CD14-positive monocyte (primary cell): ENCODE measurements around the gene KDM6A. TPM values are rescaled to one million over a fixed set of nuclear protein-coding genes. Genes with fewer than 3 reads are reported as not detected.

Source experiments
- DNase-seq, 3 donors: peaks; one replicate each; pipeline ENCODE4 v3.0.0-alpha.2; 2011 to 2022
- H2AFZ ChIP-seq: 2 replicates; pipeline ENCODE4 v1.6.0; 2012; ENCODE audit warnings: mild to moderate bottlenecking, low read depth, low read length, inconsistent platforms; ENCODE audit not compliant: insufficient read depth, poor library complexity, severe bottlenecking
- H3K27ac ChIP-seq, 2 donors: 1 replicate in 1 of 2; 2 replicates in 1 of 2; pipeline ENCODE4 v1.5.1; 2012 to 2013; ENCODE audit warnings: low read length in 2 of 2, control low read depth in 1 of 2, inconsistent platforms in 1 of 2, low read depth in 1 of 2, mild to moderate bottlenecking in 1 of 2
- H3K27me3 ChIP-seq, 2 donors: one replicate each; pipeline versions ENCODE4 v1.6.0 to v1.6.1; 2011 to 2013; ENCODE audit warnings: low read length in 2 of 2; ENCODE audit not compliant: control insufficient read depth in 2 of 2, insufficient read depth in 2 of 2
- H3K36me3 ChIP-seq, 2 donors: replicated peaks in 1 of 2; 1 replicate in 1 of 2; 2 replicates in 1 of 2; pipeline versions ENCODE4 v1.5.1 to v1.6.1; 2012 to 2013; ENCODE audit warnings: low read length in 2 of 2, control low read depth in 1 of 2, inconsistent platforms in 1 of 2, mild to moderate bottlenecking in 1 of 2; ENCODE audit not compliant: insufficient read depth in 2 of 2, control insufficient read depth in 1 of 2
- H3K4me1 ChIP-seq, 2 donors: 1 replicate in 1 of 2; 2 replicates in 1 of 2; pipeline versions ENCODE4 v1.5.1 to v1.6.1; 2012 to 2013; ENCODE audit warnings: low read length in 2 of 2, control low read depth in 1 of 2, inconsistent platforms in 1 of 2, mild to moderate bottlenecking in 1 of 2, moderate library complexity in 1 of 2; ENCODE audit not compliant: insufficient read depth in 2 of 2, control insufficient read depth in 1 of 2
- H3K4me2 ChIP-seq: replicated peaks from 2 replicates; pipeline ENCODE3; 2012; ENCODE audit warnings: low read length, moderate library complexity, mild to moderate bottlenecking; ENCODE audit not compliant: poor library complexity, severe bottlenecking; ENCODE audit errors: extremely low read depth
- H3K4me3 ChIP-seq, 3 experiments: fragments of 200-600 bp in 1 of 3; sonication (generic) in 1 of 3; replicated peaks in 1 of 3; 1 replicate in 2 of 3; 2 replicates in 1 of 3; pipeline ENCODE4 v1.5.1; 2011 to 2013; ENCODE audit warnings: low read length in 3 of 3, mild to moderate bottlenecking in 3 of 3, control low read depth in 2 of 3, low read depth in 2 of 3, inconsistent platforms in 1 of 3, moderate library complexity in 1 of 3
- H3K79me2 ChIP-seq: 2 replicates; pipeline ENCODE4 v1.6.0; 2012; ENCODE audit warnings: mild to moderate bottlenecking, control low read depth, inconsistent platforms, low read length, moderate library complexity; ENCODE audit not compliant: insufficient read depth
- H3K9ac ChIP-seq: 2 replicates; pipeline ENCODE4 v1.6.0; 2017; ENCODE audit warnings: low read length, mild to moderate bottlenecking; ENCODE audit not compliant: insufficient read depth, poor library complexity, severe bottlenecking
- H3K9me3 ChIP-seq, 2 donors: replicated peaks in 1 of 2; 1 replicate in 1 of 2; 2 replicates in 1 of 2; pipeline versions ENCODE4 v1.5.1 to v1.6.1; 2012 to 2013; ENCODE audit warnings: low read length in 2 of 2, control low read depth in 1 of 2; ENCODE audit not compliant: control insufficient read depth in 1 of 2, insufficient read depth in 1 of 2
- H4K20me1 ChIP-seq: 2 replicates; pipeline ENCODE4 v1.6.0; 2012; ENCODE audit warnings: mild to moderate bottlenecking, low read length, control low read depth, moderate library complexity; ENCODE audit not compliant: insufficient read depth
- H3K27ac Mint-ChIP-seq, 7 donors: one replicate each; pipeline ENCODE4 v1.8.0; 2020; ENCODE audit warnings: mild to moderate bottlenecking in 7 of 7, mixed read lengths in 7 of 7, moderate library complexity in 6 of 7, inconsistent platforms in 2 of 7
- H3K27me3 Mint-ChIP-seq, 3 donors: one replicate each; pipeline ENCODE4 v1.8.0; 2021 to 2022; ENCODE audit warnings: low read depth in 3 of 3, mild to moderate bottlenecking in 3 of 3, mixed read lengths in 3 of 3, moderate library complexity in 3 of 3, inconsistent platforms in 1 of 3
- H3K36me3 Mint-ChIP-seq, 2 donors: one replicate each; pipeline ENCODE4 v1.8.0; 2020; ENCODE audit warnings: mixed read lengths in 2 of 2, inconsistent platforms in 1 of 2, mild to moderate bottlenecking in 1 of 2
- H3K4me1 Mint-ChIP-seq: one replicate; pipeline ENCODE4 v1.8.0; 2020; ENCODE audit warnings: mild to moderate bottlenecking, mixed read lengths
- H3K4me3 Mint-ChIP-seq, 2 donors: one replicate each; pipeline ENCODE4 v1.8.0; 2020; ENCODE audit warnings: mild to moderate bottlenecking in 2 of 2, mixed read lengths in 2 of 2, moderate library complexity in 1 of 2
- H3K9me3 Mint-ChIP-seq, 7 donors: one replicate each; pipeline ENCODE4 v1.8.0; 2020 to 2022; ENCODE audit warnings: mixed read lengths in 7 of 7, mild to moderate bottlenecking in 6 of 7, moderate library complexity in 6 of 7, inconsistent platforms in 2 of 7
- WGBS: methylation state at CpG from one replicate; pipeline ENCODE4 v1.1.5; 2013; ENCODE audit warnings: missing lambda C conversion rate; ENCODE audit not compliant: insufficient coverage; 5-methylcytosine and 5-hydroxymethylcytosine counted together
- intact Hi-C, 2 donors: fragments of 100-400 bp; cut with micrococcal nuclease; formaldehyde crosslinking; loops; one replicate each; pipeline versions ENCODE4 v1.15.0 to v1.15.1; 2023
- polyA plus RNA-seq, 3 donors: library from polyadenylated mRNA; depleted of rRNA in 1 of 3; unstranded in 2 of 3; stranded (reverse) in 1 of 3; fragments of 300-500 nt in 2 of 3; fragments of >200 nt in 1 of 3; fragmentation: Illumina TruSeq in 2 of 3; gene quantifications; 1 replicate in 2 of 3; 2 replicates in 1 of 3; pipeline ENCODE4 v1.2.3, GENCODE V29; 2012 to 2021
- TF ChIP-seq, protein P1 (sequence below): fragments of 200-600 bp; IDR thresholded peaks from one replicate; pipeline ENCODE4 v1.8.0; 2022; ENCODE audit warnings: antibody characterized with exemption, mild to moderate bottlenecking

Gene KDM6A
- polyA plus RNA-seq, 3 donors, result 7.6 to 35.0 (median 13.8) TPM

DNA sequence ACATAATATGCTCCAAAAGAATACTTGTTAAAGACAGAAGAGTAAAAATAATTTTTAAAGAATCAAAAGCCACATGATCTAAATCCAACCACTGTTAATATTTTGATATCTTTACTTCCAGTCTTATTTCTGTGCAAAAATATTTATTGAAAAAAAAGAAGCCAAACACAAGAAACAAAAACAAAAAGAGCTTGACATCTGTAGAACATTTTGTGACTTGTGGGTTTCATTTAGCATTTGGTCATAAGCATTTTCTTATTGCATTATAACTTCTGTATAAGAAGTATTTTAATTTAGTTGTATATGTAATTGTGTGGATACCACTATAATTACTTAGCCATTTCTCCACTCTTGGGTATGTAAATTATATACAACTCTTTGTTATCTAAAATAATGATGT, 264.5 kb downstream of the KDM6A start:
- H3K4me1 Mint-ChIP-seq, result no peaks in the 10 kb centered on the region

DNA sequence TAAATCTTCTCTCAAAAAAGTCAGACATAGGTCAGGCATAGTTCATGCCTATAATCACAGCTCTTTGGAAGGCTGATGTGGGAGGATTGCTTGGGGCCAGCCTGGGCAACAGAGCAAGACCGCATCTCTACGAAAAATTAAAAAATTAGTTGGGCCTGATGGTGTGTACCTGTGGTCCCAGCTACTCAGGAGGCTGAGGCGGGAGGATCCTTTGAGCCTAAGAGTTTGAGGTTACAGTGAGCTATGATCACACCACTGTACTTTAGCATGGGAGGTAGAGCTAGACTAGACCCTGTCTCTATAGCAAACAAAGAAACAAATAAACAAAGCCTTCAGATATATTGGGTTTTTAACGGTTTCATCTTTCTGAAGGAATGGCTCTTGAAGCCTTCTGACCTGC, 265.5 kb downstream of the KDM6A start:
- Histone ChIP-seq H3K27me3 (no peaks in the 10 kb centered on the region), H3K36me3 (no peaks in the 10 kb centered on the region), H4K20me1 (no peaks in the 10 kb centered on the region), H3K4me3 (no peak overlapping the region), H3K9ac (no peak overlapping the region), H3K9me3 (no peaks in the 10 kb centered on the region), H3K27ac (no peak overlapping the region), H3K4me2 (no peak overlapping the region), H3K4me1 (no peaks in the 10 kb centered on the region), H3K79me2 (no peaks in the 10 kb centered on the region), H2AFZ (no peak overlapping the region)
- H3K9me3 Mint-ChIP-seq, result peaks cover 0 to 5% (median 2%) of the 10 kb centered on the region in 7 donors
- no peak for DNase-seq
- intact Hi-C loops, result no loop called here
- no peak overlapping the region for H3K4me3 Mint-ChIP-seq
- H3K4me1 Mint-ChIP-seq, result no peaks in the 10 kb centered on the region
- no CpG with 5 or more reads among the region's 4 CpGs for WGBS
- no peaks in the 10 kb centered on the region for H3K36me3 Mint-ChIP-seq
- H3K27me3 Mint-ChIP-seq, result no peaks in the 10 kb centered on the region
- peak overlapping the region in 1 of 7 donors; percentile 32 for H3K27ac Mint-ChIP-seq
- TF ChIP-seq, protein P1, sequence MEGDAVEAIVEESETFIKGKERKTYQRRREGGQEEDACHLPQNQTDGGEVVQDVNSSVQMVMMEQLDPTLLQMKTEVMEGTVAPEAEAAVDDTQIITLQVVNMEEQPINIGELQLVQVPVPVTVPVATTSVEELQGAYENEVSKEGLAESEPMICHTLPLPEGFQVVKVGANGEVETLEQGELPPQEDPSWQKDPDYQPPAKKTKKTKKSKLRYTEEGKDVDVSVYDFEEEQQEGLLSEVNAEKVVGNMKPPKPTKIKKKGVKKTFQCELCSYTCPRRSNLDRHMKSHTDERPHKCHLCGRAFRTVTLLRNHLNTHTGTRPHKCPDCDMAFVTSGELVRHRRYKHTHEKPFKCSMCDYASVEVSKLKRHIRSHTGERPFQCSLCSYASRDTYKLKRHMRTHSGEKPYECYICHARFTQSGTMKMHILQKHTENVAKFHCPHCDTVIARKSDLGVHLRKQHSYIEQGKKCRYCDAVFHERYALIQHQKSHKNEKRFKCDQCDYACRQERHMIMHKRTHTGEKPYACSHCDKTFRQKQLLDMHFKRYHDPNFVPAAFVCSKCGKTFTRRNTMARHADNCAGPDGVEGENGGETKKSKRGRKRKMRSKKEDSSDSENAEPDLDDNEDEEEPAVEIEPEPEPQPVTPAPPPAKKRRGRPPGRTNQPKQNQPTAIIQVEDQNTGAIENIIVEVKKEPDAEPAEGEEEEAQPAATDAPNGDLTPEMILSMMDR, result no peak

More for the DNA sequence above, 264.5 kb downstream of the KDM6A start:
- no peaks in the 10 kb centered on the region for H3K36me3 ChIP-seq
- intact Hi-C loops, result no loop called here
- no peaks in the 10 kb centered on the region for H4K20me1 ChIP-seq
- Mint-ChIP-seq H3K27ac (no peak overlapping the region), H3K9me3 (peaks cover 0 to 7% (median 2%) of the 10 kb centered on the region in 7 donors), H3K4me3 (no peak overlapping the region), H3K27me3 (no peaks in the 10 kb centered on the region), H3K36me3 (no peaks in the 10 kb centered on the region)
- TF ChIP-seq, protein P1, result no peak
- no peaks in the 10 kb centered on the region for H3K4me1 ChIP-seq
- H2AFZ ChIP-seq, result no peak overlapping the region
- H3K79me2 ChIP-seq, result no peaks in the 10 kb centered on the region
- no peaks in the 10 kb centered on the region for H3K27me3 ChIP-seq
- no peak overlapping the region for H3K9ac ChIP-seq
- H3K4me2 ChIP-seq, result no peak overlapping the region
- H3K27ac ChIP-seq, result no peak overlapping the region
- no peak for DNase-seq
- H3K9me3 ChIP-seq, result no peaks in the 10 kb centered on the region
- H3K4me3 ChIP-seq, result no peak overlapping the region
